GM21381 (cell line): ENCODE data around the gene CRIP3.
A peak's percentile ranks its signal among the peaks of the same experiment; 100 is the strongest.
"Not testable (repeated sequence)": the region's sequence is repeated elsewhere in the genome, so short reads cannot be mapped to it uniquely, and the experiment has no call there.

Experiments used
- ATAC-seq: cut with Tn5 transposase; IDR thresholded peaks from one replicate; pipeline ENCODE4 v1.9.1; 2021; ENCODE audit warnings: mild to moderate bottlenecking, moderate library complexity; ENCODE audit not compliant: unreplicated experiment

CRIP3 gene, protein sequence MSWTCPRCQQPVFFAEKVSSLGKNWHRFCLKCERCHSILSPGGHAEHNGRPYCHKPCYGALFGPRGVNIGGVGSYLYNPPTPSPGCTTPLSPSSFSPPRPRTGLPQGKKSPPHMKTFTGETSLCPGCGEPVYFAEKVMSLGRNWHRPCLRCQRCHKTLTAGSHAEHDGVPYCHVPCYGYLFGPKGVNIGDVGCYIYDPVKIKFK

GRCh38 chr6:43308101-43308989 is at the start of gene CRIP3:
Gene CRIP3 (minus strand): TSS chr6:43308826. CDS start chr6:43308792, 34 bp downstream.
- ATAC-seq = peak; percentile 55

DNA sequence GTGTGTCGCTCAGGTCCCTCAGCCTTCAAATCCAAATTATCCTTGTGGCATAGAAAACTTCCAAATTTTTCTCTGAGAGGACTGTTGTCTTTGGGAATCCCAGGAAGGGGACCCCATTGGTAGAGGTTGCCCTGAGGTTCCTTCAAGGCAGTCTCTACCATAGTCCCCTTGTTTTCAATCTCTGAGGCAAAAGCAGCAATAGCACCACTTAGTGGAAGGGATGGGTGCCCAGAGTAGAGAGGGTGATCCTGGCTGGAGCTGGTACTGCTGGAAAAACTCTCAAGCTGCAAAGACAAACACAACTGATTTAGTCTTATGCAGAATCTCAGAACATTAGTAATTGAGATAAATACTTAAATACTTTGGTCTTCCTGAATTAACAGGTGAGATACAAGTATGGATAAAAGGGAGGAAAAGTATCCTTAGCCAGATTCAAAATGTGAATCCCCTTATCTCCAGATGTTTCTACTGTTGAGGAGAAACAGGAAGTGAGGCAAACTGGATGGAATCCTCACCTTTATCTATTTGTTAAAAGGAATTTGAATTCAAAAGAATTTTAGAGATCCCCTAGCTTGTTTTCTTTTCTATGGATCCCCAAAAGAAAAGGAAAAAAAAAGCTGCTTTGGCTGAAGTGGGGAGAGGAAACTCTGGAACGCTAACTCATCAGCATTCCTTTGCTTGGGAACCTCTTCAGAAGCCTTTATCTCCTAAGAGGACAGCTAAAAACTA is 47.4 kb upstream of the CRIP3 start:
- no peak for ATAC-seq

DNA sequence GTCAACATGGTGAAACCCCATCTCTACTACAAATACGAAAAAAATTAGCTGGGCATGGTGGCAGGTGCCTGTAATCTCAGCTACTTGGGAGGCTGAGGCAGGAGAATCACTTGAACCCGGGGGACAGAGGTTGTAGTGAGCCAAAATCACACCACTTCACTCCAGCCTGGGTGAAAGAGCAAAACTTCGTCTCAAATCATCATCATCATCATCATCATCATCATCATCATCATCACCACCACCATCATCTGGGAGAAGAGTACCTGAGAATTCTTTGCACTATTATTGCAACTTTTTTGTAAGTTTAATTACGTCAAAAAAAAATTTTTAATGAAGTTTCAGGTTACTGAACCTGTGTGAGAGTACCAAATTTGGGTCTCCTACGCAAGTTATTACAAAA is 43.3 kb upstream of the CRIP3 start:
- not testable (repeated sequence) for ATAC-seq

DNA sequence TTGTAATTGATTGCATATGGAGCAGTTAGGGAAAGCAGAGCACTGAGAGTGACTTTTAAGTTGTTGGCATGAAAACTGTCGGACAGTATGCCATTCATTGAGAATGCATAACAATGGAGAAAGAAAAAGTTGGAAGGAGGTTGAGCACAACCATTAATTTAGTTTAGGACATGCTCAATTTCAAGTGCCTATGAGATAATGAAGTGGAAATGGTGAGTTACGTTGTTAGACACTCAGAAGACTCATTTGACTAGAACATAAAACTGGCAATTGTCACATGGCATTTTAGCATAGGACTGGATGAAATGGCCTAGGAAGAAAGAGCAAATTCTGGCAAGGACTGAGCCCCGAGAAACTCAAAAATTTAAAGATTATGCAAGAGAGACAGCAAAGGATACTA is 38.8 kb upstream of the CRIP3 start:
- ATAC-seq = no peak

GRCh38 chr6:43347021-43347420 is 38.4 kb upstream of the CRIP3 start:
- no peak for ATAC-seq

GRCh38 chr6:43346243-43346642 is 37.6 kb upstream of the CRIP3 start:
- ATAC-seq = not testable (repeated sequence)

- peak; percentile 77 for ATAC-seq
Measured at GRCh38 chr6:43339168-43339567, 30.5 kb upstream of the CRIP3 start.

GRCh38 chr6:43338243-43338642 is 29.6 kb upstream of the CRIP3 start:
- no peak for ATAC-seq

- no peak for ATAC-seq
Measured at GRCh38 chr6:43336382-43336781, 27.8 kb upstream of the CRIP3 start.

DNA sequence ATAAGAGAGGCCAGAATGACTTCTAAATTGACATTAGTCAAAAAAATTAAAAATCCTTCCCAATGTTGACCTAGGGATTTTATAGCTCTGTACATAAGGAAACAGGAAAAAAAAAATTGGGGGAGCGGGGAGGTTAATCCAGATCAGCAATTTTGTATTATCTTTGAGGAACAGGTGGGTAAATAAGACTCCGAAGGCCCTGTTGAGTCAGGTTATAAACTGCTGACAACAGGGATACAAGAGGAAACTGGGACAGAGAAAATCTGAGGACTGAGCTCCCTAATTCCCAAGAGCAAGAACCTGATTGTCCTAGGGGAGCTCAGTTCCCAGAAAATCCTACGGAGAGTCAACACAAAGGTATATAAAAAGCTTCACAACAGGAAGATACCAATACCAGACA is 26.8 kb upstream of the CRIP3 start:
- no peak for ATAC-seq

GRCh38 chr6:43334466-43335095 is 26.0 kb upstream of the CRIP3 start:
- ATAC-seq = no peak

DNA sequence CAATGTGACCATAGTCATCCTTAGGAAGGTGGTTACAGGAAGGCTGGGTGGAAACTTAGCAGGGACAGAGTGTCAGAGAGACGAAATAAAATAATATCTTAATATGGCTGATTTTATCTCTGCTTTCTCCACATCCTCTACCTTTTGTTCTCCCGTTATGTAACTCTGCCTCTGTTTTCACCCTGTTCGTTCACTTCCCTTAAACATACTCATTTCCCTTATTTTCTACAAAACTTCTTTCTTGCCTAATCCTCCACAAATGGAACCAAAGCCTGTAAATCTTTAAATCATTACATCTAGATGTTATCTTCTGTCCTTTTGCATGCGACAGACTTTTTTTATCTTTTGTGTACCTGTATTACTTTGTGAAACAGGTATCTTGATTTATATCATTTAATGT is 23.3 kb upstream of the CRIP3 start:
- ATAC-seq = no peak

DNA sequence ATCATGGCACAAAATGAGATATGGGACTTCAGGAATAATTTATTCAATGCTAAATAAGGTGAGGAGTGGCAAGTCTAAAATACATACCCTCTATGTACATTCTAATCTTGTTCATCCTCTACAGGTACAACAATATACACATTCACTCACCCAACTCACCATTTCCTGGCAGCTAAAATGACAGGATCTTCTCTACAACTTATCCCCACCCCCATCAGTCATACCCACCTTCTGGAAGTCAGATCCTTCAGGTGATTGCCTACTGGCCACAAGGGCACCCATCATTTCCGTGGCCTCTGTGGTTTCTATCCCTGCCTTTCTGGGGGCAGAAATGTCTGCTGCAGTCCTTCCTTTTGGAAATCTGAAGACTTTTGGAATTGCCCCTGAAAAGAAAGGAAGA is 22.8 kb upstream of the CRIP3 start:
- no peak for ATAC-seq

GRCh38 chr6:43328528-43328927 is 19.9 kb upstream of the CRIP3 start:
- ATAC-seq = no peak

GRCh38 chr6:43325876-43326275 is 17.2 kb upstream of the CRIP3 start:
- no peak for ATAC-seq

DNA sequence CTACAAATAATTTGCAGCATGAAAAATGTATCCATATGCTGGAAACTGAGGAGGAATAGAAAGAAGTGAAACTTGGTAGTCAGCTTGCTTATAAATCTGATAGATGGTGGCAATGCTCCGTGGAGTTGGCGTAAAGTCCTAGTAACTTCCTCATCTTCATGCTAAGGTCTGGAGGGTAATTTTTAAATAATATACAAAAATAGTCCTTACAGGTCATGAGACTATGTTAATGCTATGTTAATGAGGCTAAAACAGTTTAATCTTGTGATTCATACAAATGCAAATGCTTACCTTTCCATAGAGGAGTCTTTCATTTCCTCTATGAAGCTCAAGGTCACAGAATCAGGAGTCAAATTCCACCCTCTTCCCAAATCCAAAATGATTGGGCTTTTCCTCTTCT is 9.4 kb upstream of the CRIP3 start:
- ATAC-seq = no peak

DNA sequence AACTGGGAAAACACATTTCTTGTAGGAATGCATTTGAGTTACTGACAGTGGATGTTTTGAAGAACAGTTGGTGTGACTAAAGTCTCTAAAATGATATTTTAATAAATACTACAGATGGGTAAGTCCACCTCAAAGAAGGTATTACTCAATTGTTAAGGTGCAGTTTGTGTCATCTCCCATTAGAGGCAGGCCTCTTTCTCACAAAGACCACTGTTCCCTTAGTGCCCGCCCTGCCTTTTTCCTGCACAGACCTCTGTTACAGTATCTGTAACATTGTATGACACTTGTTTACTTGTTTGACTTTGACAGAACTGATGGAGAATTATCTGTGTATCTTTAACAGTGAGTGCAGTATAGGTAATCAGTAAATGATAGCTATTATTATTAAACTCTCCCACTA is 5.2 kb upstream of the CRIP3 start:
- ATAC-seq = no peak

DNA sequence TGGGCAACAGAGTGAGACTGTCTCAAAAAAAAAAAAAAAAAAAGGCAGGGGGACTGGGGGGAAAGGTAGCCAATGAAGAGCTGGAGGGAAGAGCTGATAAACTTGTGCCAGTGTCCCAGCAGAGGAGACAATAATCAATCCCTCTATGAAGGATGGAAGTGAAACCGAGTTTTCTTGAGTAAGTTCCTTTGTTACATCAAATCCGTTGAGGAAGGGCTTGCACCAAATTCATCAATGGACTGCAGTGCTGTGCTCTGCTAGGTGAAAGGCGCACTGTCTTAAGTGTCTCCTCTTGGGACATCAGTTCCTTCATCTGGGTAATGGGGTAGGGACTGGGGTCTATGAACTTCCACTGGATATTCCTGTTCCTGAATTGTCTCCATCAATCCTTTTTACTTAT is 3.0 kb upstream of the CRIP3 start:
- ATAC-seq = no peak

GRCh38 chr6:43310624-43311023 is 2.0 kb upstream of the CRIP3 start:
- no peak for ATAC-seq

DNA sequence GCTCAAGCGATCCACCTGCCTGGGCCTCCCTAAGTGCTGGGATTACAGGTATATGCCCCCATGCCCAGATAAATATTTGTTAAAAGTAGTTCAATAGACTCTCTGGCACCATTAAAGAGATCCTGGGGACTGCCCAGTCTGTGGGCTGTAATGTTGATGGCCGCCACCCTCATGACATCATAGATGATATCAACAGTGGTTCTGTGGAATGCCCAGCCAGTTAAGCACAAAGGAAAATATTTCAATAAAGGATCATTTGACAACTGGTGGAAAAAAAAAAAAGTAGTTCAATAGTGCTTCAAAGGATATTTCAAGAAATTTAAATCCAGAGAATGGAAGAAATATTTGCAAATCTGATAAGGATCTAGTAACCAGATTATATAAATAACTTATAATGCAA is 1.5 kb upstream of the CRIP3 start:
- ATAC-seq = no peak

- no peak for ATAC-seq
Measured at GRCh38 chr6:43308990-43309477, 408 bp upstream of the CRIP3 start.
